Effector CD4-positive, alpha-beta T cell (primary cell): ENCODE results near the gene SNRNP48.
A peak's percentile ranks its signal among the peaks of the same experiment; 100 is the strongest.

Experiments used
- DNase-seq: peaks from one replicate; pipeline ENCODE4 v3.0.0-alpha.2; 2020

Gene SNRNP48

GRCh38 chr6:7604003-7604402, 14.0 kb downstream of the SNRNP48 start:
- DNase-seq, result no peak

- no peak for DNase-seq
Measured at GRCh38 chr6:7604506-7604905, 14.5 kb downstream of the SNRNP48 start.

- peak; percentile 16 for DNase-seq
Measured at GRCh38 chr6:7615611-7616383, 25.8 kb downstream of the SNRNP48 start.

- DNase-seq, result no peak
Measured at GRCh38 chr6:7617801-7618764, 28.1 kb downstream of the SNRNP48 start.

- no peak for DNase-seq
Measured at GRCh38 chr6:7621761-7622160, 31.8 kb downstream of the SNRNP48 start.

- no peak for DNase-seq
Measured at GRCh38 chr6:7624796-7625710, 35.1 kb downstream of the SNRNP48 start.

- no peak for DNase-seq
Measured at GRCh38 chr6:7628479-7628878, 38.5 kb downstream of the SNRNP48 start.

- DNase-seq, result no peak
Measured at GRCh38 chr6:7628909-7629308, 38.9 kb downstream of the SNRNP48 start.

GRCh38 chr6:7629321-7629720, 39.3 kb downstream of the SNRNP48 start:
- DNase-seq, result no peak

- DNase-seq, result no peak
Measured at GRCh38 chr6:7630792-7631191, 40.8 kb downstream of the SNRNP48 start.

GRCh38 chr6:7631466-7631865, 41.5 kb downstream of the SNRNP48 start:
- DNase-seq, result no peak

GRCh38 chr6:7632501-7633290, 42.7 kb downstream of the SNRNP48 start:
- no peak for DNase-seq

GRCh38 chr6:7633361-7633760, 43.4 kb downstream of the SNRNP48 start:
- no peak for DNase-seq

- DNase-seq, result no peak
Measured at GRCh38 chr6:7636151-7636550, 46.2 kb downstream of the SNRNP48 start.

GRCh38 chr6:7637533-7637932, 47.5 kb downstream of the SNRNP48 start:
- no peak for DNase-seq

- DNase-seq, result no peak
Measured at GRCh38 chr6:7639427-7639826, 49.4 kb downstream of the SNRNP48 start.

GRCh38 chr6:7640016-7640415, 50.0 kb downstream of the SNRNP48 start:
- DNase-seq, result no peak

GRCh38 chr6:7640607-7641577, 50.9 kb downstream of the SNRNP48 start:
- no peak for DNase-seq

- DNase-seq, result no peak
Measured at GRCh38 chr6:7642791-7643190, 52.8 kb downstream of the SNRNP48 start.

GRCh38 chr6:7644417-7644816, 54.4 kb downstream of the SNRNP48 start:
- no peak for DNase-seq

GRCh38 chr6:7646394-7646793, 56.4 kb downstream of the SNRNP48 start:
- no peak for DNase-seq
